ENCODE data around the gene CDH23. TPM values are rescaled to one million over a fixed set of nuclear protein-coding genes. Genes with fewer than 3 reads are reported as not detected.

The CDH23 gene
- total and polyA plus RNA-seq, 10 of the 15 experiments (the other 5 are each of a cell fraction or from before 2014, with no cell fraction given), result 0.09 to 0.40 (median 0.15) TPM; not detected in 1

DNA sequence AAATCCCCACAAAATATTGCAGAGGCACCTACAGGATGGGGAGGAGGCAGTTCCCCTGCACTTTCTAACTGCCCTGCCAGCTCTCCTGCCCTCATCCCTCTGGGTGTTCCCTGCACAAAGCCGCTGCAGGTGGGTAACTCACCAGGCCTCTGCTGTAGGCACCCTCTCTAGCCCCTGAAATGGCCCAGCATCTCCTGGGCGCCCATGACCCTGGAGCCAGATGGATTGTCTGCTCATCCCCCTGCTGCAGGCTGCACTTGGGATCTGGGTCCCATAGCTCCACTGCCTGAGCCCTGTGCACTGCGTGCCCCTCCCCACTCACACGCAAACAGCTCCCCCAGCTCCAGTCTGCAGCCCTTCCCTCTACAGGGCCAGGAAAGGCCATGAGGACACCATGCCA, 192.0 kb downstream of the CDH23 start:
- no peaks in the 10 kb centered on the region for H3K79me2 ChIP-seq (ENCODE audit: control insufficient read depth, insufficient read depth, low read length)
- intact Hi-C loops (cut with micrococcal nuclease; ENCODE audit: unreplicated experiment) (no loop called here), in situ Hi-C loops (cut with MboI) (no loop called here)
- DNase-seq (ENCODE audit: low read depth, low spot score) (no peak), FAIRE-seq (no peak), ATAC-seq (no peak)
- no peaks in the 10 kb centered on the region for H3K36me3 ChIP-seq (ENCODE audit: control insufficient read depth in 2 of 2, insufficient read depth in 2 of 2, low read length in 1 of 2)
- no TSS peak for BruUV-seq (replicated peaks)
- no peaks in the 10 kb centered on the region for H4K20me1 ChIP-seq (ENCODE audit: control insufficient read depth, insufficient read depth)
- 51% methylated on average over 4 of the region's 4 CpGs for WGBS (ENCODE audit: insufficient coverage, insufficient replicate concordance, low lambda C conversion rate, missing lambda C conversion rate)
- H2AFZ ChIP-seq (ENCODE audit: control insufficient read depth, low read depth, low read length), result no peak overlapping the region
- ChIA-PET RAD21 (ENCODE audit: unreplicated experiment) (no interaction called here), SMC1A (ENCODE audit: uncharacterized antibody, unreplicated experiment) (no interaction called here), CTCF (interaction anchor here (0.7 to 1.1 kb wide), 2 partner anchors 112 to 204 kb away, joined by 3 to 4 read pairs; no protein-coding TSS in a partner anchor), POLR2A (no interaction called here)
- no peaks in the 10 kb centered on the region for H3K4me1 ChIP-seq (ENCODE audit: control insufficient read depth, insufficient read depth, low read length)
- no peak overlapping the region for H3K4me3 ChIP-seq
- no peak overlapping the region for H3K27ac ChIP-seq (ENCODE audit: control insufficient read depth, insufficient read depth)
- H3K4me2 ChIP-seq (ENCODE audit: control insufficient read depth, insufficient read depth), result no peak overlapping the region
- TF ChIP-seq TBL1XR1 (IDR thresholded peaks at IDR 0.05; ENCODE audit: low read depth, low read length) (no peak), NR2C1 (IDR thresholded peaks at IDR 0.05) (no peak), ZBTB4 (CRISPR knock-in tag; IDR thresholded peaks at IDR 0.05) (no peak), YY1 (IDR thresholded peaks at IDR 0.05; ENCODE audit: low read depth, low read length) (no peak), NR2F1 (conservative IDR thresholded peaks at IDR 0.05) (no peak), MTA2 (IDR thresholded peaks at IDR 0.05; ENCODE audit: low read depth) (no peak), ZNF384 (IDR thresholded peaks at IDR 0.05; ENCODE audit: borderline replicate concordance, low read depth, low read length) (no peak), MXI1 (IDR thresholded peaks at IDR 0.05; ENCODE audit: low read depth, low read length) (no peak)
- TF ChIP-seq, protein P1, sequence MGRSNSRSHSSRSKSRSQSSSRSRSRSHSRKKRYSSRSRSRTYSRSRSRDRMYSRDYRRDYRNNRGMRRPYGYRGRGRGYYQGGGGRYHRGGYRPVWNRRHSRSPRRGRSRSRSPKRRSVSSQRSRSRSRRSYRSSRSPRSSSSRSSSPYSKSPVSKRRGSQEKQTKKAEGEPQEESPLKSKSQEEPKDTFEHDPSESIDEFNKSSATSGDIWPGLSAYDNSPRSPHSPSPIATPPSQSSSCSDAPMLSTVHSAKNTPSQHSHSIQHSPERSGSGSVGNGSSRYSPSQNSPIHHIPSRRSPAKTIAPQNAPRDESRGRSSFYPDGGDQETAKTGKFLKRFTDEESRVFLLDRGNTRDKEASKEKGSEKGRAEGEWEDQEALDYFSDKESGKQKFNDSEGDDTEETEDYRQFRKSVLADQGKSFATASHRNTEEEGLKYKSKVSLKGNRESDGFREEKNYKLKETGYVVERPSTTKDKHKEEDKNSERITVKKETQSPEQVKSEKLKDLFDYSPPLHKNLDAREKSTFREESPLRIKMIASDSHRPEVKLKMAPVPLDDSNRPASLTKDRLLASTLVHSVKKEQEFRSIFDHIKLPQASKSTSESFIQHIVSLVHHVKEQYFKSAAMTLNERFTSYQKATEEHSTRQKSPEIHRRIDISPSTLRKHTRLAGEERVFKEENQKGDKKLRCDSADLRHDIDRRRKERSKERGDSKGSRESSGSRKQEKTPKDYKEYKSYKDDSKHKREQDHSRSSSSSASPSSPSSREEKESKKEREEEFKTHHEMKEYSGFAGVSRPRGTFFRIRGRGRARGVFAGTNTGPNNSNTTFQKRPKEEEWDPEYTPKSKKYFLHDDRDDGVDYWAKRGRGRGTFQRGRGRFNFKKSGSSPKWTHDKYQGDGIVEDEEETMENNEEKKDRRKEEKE (IDR thresholded peaks at IDR 0.05), result no peak
- TF ChIP-seq, protein P2, sequence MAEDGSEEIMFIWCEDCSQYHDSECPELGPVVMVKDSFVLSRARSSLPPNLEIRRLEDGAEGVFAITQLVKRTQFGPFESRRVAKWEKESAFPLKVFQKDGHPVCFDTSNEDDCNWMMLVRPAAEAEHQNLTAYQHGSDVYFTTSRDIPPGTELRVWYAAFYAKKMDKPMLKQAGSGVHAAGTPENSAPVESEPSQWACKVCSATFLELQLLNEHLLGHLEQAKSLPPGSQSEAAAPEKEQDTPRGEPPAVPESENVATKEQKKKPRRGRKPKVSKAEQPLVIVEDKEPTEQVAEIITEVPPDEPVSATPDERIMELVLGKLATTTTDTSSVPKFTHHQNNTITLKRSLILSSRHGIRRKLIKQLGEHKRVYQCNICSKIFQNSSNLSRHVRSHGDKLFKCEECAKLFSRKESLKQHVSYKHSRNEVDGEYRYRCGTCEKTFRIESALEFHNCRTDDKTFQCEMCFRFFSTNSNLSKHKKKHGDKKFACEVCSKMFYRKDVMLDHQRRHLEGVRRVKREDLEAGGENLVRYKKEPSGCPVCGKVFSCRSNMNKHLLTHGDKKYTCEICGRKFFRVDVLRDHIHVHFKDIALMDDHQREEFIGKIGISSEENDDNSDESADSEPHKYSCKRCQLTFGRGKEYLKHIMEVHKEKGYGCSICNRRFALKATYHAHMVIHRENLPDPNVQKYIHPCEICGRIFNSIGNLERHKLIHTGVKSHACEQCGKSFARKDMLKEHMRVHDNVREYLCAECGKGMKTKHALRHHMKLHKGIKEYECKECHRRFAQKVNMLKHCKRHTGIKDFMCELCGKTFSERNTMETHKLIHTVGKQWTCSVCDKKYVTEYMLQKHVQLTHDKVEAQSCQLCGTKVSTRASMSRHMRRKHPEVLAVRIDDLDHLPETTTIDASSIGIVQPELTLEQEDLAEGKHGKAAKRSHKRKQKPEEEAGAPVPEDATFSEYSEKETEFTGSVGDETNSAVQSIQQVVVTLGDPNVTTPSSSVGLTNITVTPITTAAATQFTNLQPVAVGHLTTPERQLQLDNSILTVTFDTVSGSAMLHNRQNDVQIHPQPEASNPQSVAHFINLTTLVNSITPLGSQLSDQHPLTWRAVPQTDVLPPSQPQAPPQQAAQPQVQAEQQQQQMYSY (CRISPR knock-in tag; IDR thresholded peaks at IDR 0.05), result no peak
- no peak overlapping the region for H3K9ac ChIP-seq (ENCODE audit: control insufficient read depth, insufficient read depth, low read length)
- no peaks in the 10 kb centered on the region for H3K9me3 ChIP-seq (replicated peaks; ENCODE audit: control insufficient read depth, insufficient read depth, low read length)
- peaks cover 5 to 8% of the 10 kb centered on the region in 2 experiments; a peak in 3 of 4 replicates for H3K27me3 ChIP-seq (replicated peaks in 1 of 2; ENCODE audit: control insufficient read depth in 2 of 2, insufficient read depth in 2 of 2, low read length in 1 of 2)

Data from GM12878 (cell line).